MM.1S (cell line): ENCODE data around the gene CHFR.

ENCODE experiments used
- EZH2 ChIP-seq: fragments of 300-600 bp; sonication (generic); optimal IDR thresholded peaks from 2 replicates; pipeline ENCODE3; 2017; ENCODE audit warnings: low read depth, mild to moderate bottlenecking, antibody characterized with exemption, low read length, mixed read lengths
- EZH2phosphoT487 ChIP-seq: fragments of 300-600 bp; sonication (generic); IDR thresholded peaks from 2 replicates; pipeline ENCODE4 v1.6.1; 2018; ENCODE audit warnings: antibody characterized with exemption, low read length
- TF ChIP-seq, protein P1 (sequence below): fragments of 300-600 bp; sonication (generic); IDR thresholded peaks from 2 replicates; pipeline ENCODE4 v1.5.1; 2016; ENCODE audit warnings: antibody characterized with exemption, low read length, mixed read lengths

DNA sequence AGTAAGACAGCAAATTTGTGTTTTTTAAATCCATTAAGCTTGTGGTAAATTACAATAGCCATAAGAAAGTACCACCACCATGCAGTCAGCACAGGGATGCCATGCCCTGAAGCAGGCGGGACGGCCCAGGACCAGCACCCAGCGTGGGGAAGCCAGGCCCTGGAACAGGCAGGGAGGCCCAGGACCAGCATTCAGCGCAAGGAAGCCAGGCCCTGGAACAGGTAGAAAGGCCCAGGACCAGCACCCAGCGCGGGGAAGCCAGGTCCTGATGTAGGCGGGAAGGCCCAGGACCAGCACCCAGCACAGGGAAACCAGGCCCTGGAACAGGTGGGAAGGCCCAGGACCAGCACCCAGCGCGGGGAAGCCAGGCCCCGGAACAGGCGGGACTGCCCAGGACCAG, 13.2 kb downstream of the CHFR start:
- TF ChIP-seq, protein P1, sequence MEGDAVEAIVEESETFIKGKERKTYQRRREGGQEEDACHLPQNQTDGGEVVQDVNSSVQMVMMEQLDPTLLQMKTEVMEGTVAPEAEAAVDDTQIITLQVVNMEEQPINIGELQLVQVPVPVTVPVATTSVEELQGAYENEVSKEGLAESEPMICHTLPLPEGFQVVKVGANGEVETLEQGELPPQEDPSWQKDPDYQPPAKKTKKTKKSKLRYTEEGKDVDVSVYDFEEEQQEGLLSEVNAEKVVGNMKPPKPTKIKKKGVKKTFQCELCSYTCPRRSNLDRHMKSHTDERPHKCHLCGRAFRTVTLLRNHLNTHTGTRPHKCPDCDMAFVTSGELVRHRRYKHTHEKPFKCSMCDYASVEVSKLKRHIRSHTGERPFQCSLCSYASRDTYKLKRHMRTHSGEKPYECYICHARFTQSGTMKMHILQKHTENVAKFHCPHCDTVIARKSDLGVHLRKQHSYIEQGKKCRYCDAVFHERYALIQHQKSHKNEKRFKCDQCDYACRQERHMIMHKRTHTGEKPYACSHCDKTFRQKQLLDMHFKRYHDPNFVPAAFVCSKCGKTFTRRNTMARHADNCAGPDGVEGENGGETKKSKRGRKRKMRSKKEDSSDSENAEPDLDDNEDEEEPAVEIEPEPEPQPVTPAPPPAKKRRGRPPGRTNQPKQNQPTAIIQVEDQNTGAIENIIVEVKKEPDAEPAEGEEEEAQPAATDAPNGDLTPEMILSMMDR, result no peak
- TF ChIP-seq EZH2phosphoT487 (no peak), EZH2 (no peak)
